HPDE6-E6E7 (cell line): ENCODE results near the gene MAML3.

ENCODE experiments used
- DNase-seq: peaks from one replicate; pipeline ENCODE4 v3.0.0; 2011; ENCODE audit warnings: missing footprints; ENCODE audit errors: extremely low spot score

Gene MAML3

GRCh38 chr4:140156529-140157171 is 2.7 kb upstream of the MAML3 start:
- no peak for DNase-seq

- no peak for DNase-seq
These were observed 548 bp upstream of the MAML3 start for GRCh38 chr4:140154572-140154891.

- no peak for DNase-seq
These were observed 616 bp downstream of the MAML3 start for GRCh38 chr4:140153419-140153717.

DNA sequence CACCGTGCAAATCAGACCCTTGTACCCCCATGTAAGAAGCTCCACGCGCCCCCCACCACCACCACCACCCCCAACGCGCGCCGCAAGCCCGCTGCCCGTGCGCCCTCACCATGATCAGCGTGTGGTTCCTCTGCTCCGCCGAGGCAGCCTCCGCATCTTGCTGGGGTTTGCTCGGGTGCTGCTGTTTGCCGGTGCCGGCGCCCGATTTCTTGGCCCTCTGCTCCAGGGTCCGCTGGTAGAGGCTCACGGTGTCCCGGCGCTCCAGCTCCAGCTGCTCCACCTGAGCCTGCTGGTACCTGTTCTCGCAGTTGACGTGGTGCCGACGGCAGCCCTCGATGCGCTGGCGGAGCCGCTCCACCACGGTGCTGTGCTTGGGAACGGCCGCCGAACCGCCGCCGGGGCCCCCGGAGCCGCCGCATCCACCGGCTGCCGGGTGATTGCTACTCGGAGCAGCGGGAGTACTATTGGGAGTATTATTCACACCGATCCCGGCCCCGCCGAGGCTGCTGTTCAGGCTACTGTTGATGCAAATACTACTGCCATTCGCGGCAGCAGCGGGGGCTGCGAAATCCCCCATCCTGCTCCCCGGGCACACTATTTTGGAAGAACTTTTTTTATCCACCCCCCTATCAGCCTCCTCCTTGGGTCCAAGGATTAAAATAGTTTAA is 1.1 kb downstream of the MAML3 start:
- DNase-seq = no peak

GRCh38 chr4:140152013-140152703 is 1.8 kb downstream of the MAML3 start:
- DNase-seq = peak; percentile 71

GRCh38 chr4:140151699-140152012 is 2.3 kb downstream of the MAML3 start:
- peak; percentile 78 for DNase-seq

DNA sequence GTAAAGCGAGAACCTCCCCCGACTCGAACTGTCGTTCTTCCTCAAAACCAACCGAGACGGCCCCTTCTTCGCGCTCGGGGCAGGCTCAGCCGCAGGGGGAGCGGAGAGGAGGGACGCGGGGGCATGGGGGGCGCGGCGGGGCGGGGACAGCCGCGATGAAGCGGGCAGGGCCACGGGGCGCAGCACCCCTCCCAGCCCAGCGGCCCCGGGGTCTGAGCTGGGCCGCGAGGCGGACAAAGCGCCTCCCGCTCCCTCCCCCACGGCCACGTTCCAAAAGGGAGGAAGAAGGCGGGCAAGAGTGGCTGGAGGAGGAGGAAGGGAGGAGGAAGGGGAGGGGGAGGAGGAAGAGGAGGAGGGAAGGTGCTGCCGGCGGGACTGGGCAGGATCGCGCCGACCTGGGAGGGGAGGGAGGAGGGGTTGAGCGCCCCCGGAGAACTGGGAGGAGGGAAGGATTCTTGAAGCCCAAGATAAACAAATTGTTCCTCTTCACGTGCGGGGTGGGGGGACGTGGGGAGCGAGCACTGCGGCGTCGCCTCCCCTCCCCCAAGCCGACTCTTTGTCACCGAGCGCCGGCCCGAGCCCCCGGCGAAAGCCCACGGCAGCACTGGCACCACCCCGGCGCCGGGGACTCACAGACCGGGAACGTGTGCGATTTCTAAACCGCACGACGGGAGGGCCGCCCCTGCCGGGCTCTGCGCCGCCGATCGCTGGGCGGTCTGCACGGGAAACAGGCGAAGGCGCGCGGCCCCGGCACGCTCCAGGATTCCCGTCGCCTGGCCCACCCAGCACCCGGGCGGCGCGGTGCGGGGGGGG is 2.9 kb downstream of the MAML3 start:
- peak; percentile 68 for DNase-seq

DNA sequence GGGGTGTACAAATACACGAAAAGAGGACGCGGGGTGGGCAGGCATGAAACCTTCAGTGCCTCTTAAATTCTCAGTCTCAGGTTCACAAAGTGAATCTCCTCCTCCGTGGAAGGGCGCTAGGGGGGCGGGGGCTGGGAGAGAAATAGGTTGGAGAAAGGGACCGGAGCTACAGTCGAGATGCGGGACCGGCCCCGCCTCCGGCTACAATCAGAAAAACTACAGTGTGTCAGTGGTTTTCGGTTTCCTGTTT is 3.4 kb downstream of the MAML3 start:
- no peak for DNase-seq

GRCh38 chr4:140149846-140150635 is 3.9 kb downstream of the MAML3 start:
- peak; percentile 36 for DNase-seq

GRCh38 chr4:140144050-140144449 is 9.9 kb downstream of the MAML3 start:
- DNase-seq = no peak

DNA sequence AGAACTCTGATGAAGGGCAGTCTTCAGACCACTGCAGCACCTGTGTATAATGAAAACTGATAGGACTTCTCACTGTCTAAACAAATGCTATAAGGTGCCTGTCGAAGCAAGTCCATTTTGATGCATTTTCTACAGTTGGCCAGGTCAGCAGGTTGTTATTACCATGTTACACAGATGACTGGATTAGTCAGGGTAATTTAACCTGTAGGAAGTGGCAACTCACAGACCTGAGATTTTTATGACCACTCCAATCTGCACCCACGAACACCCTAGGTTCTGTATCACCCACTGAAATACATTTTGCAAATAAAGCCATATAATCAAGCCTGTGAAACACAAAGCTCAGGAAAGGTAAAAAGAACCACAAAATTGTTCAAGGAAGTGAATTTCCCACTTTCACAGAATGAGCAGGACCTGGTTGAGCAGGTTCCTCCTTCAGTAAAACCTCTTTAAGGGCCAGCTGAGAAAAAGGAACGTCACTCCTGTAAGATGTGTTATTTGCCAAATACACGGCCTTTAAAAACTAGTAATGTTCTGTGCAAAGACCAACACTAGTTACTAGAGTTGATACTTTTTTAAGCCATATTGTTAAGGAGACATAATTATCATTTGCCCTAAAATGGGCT is 12.7 kb downstream of the MAML3 start:
- no peak for DNase-seq

DNA sequence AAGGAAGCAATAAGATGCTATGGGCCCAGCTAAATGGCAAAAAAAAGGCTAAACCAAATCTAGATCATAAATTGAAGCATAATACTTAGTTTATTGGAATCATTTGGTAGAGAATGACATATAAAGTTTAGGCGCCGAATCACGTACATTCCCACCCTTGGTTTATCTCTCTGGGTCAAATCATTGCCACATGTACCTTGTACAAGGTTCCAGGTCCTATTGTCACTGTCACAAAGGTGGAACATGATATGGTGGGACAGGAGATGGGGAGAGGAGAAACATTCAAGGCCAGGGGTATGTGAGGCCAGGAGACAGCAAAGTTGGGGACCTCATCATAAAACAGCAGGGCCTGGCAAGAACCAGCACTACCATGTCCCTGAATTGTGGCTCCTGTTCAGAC is 13.4 kb downstream of the MAML3 start:
- DNase-seq = no peak

DNA sequence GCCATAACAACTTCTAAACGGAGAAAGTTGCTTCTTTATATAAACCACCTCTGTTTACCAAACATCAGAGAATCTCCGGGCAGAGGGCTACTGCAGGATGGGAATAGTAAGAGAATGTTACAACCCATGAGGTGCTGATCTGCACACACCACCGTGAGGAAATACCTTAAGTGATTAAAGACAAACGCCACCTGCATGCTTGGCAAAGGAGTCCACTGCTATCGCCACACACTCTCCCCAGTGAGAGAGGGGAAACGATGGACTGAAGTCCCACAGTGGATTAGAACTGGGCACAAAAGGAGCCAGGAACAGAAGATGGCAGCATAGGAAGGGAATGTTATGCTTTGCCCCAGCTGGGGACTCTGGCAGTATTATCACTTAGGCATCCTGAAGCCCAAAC is 15.6 kb downstream of the MAML3 start:
- DNase-seq = no peak

- DNase-seq = no peak
These were observed 16.3 kb downstream of the MAML3 start for GRCh38 chr4:140137671-140138070.

DNA sequence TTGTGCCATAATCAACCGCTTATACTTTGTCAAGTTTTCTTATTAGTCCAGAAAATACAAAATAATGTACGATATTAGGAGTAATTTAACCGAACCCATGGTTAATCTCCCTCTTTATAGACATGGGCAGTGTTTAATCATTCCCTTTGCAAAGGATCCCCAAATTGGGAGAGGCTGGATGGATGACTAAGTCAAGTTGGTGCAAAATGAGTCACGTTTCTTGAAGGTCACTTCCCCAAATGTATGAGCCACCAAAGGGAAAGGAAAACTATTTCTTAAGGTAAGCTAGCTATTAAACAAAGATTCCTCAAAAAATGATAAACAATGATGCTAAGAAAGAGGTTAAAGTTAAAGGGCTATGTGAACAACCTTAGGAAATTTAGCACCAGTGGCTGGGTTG is 17.5 kb downstream of the MAML3 start:
- no peak for DNase-seq

- no peak for DNase-seq
These were observed 18.4 kb downstream of the MAML3 start for GRCh38 chr4:140135529-140136088.

DNA sequence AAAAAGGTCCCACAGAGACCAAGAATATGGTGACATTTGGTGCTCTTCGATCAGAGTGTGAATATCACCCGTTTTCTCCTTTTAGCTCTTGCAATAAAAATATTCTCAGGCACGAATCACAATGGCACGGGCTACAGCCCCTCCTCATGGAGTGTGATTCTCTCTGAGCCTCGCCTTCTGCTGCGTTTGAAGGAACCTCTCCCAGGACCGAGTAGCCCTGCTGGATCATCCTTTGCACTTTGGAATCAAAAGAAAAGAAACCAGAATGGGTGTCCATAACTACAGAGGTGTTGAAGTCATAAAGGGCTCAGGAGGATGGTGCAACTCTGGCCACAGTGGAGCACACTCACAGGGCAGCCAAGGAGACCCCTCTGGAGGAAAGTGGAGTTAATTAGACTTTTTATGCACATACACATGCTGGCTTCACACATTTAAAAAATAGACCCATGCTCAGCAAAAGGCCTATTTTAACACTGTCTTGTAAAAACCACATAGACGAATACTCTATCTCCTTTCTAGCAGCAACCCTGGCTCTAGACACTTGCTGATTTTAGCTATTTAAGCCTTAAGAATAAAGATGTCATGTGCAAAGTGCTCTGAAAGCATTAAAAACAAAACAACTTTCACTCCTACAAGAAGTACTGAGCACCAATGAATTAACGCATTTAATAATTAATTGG is 19.1 kb downstream of the MAML3 start:
- DNase-seq = no peak

- no peak for DNase-seq
These were observed 20.4 kb downstream of the MAML3 start for GRCh38 chr4:140133576-140133975.

DNA sequence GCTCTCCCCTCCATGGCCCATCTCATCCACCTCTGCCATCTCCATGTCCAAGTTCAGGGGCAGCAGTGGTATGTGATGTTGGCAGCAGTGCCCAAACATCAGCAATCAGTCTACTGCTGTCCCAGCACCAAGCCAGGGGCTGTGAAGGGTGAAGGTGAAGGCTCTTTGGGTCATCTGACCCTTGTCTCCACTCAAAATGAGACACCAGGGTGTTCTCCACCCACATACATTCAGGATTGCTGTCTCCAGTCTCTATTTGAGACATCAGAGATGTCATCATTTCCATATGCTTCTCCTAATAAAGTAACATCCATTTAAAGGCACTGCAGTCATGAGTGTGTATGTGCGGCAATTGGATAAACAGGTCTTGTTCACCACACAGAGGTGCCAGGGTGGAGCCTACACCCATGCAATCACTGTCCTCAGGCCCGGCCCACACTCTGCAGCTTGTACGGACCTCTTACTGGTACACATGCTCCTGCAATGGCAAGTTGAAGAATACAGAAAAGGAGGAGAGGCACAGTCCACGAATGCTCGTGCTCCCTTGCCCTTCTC is 22.2 kb downstream of the MAML3 start:
- no peak for DNase-seq

DNA sequence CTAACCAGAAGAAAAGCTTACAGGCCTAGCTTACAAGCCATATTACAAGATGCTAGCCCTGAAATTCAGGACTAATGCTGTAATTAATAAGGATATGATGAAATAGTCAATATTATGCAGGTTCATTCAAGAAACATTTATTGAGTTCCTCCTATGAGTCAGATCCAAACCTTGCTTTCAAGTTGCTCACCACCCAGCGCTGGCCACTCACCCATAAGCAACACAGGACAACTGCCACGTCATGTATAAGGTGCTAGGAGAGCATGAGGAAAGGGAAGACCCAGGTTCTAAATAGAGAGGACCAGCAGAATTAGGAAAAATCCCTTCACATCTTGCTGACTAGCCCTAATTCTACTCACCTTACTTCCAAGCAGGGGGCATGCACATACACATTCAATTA is 23.3 kb downstream of the MAML3 start:
- DNase-seq = peak; percentile 87

- DNase-seq = no peak
These were observed 26.6 kb downstream of the MAML3 start for GRCh38 chr4:140127422-140127821.
